Breast epithelium (tissue), 3 donors: ENCODE results near the gene ARHGAP4.

ENCODE experiments used
- CTCF ChIP-seq, 3 donors: fragments of 450-650 bp; IDR thresholded peaks; one replicate each; pipeline ENCODE4 v1.5.1; 2016 to 2017; ENCODE audit warnings: antibody characterized with exemption in 3 of 3, mild to moderate bottlenecking in 3 of 3, moderate library complexity in 3 of 3
- POLR2A ChIP-seq: fragments of 450-650 bp; IDR thresholded peaks from one replicate; pipeline ENCODE4 v1.6.1; 2016; ENCODE audit warnings: antibody characterized with exemption, mild to moderate bottlenecking, moderate library complexity
- POLR2AphosphoS5 ChIP-seq, 3 donors: sonication (generic); formaldehyde crosslinking; IDR thresholded peaks; one replicate each; pipeline ENCODE4 v1.6.1; 2017; ENCODE audit warnings: antibody characterized with exemption in 3 of 3

GRCh38 chrX:153955228-153955732 is 29.2 kb upstream of the ARHGAP4 start:
- TF ChIP-seq CTCF (IDR thresholded peaks at IDR 0.05) (no peak), POLR2A (no peak), POLR2AphosphoS5 (IDR thresholded peaks at IDR 0.05) (no peak)
